COR-L47 (cell line): ENCODE results near the gene VIM.

ENCODE experiments used
- DNase-seq: peaks from one replicate; lab custom pipeline; 2025; lab: John Stamatoyannopoulos, UW

VIM gene

GRCh38 chr10:17209881-17210280, 18.2 kb upstream of the VIM start:
- DNase-seq: no peak

- DNase-seq: no peak
Observed at GRCh38 chr10:17210361-17210760, 17.7 kb upstream of the VIM start.

GRCh38 chr10:17212802-17213221, 15.2 kb upstream of the VIM start:
- DNase-seq: no peak

GRCh38 chr10:17213646-17214349, 14.2 kb upstream of the VIM start:
- no peak for DNase-seq

GRCh38 chr10:17214526-17214925, 13.5 kb upstream of the VIM start:
- DNase-seq: no peak

- DNase-seq: no peak
Observed at GRCh38 chr10:17214971-17215781, 12.9 kb upstream of the VIM start.

- DNase-seq: no peak
Observed at GRCh38 chr10:17215782-17216122, 12.3 kb upstream of the VIM start.

GRCh38 chr10:17216217-17216900, 11.7 kb upstream of the VIM start:
- no peak for DNase-seq

- no peak for DNase-seq
Observed at GRCh38 chr10:17216901-17217395, 11.1 kb upstream of the VIM start.

- DNase-seq: no peak
Observed at GRCh38 chr10:17217631-17218232, 10.3 kb upstream of the VIM start.

GRCh38 chr10:17219024-17219423, 9.0 kb upstream of the VIM start:
- DNase-seq: no peak

GRCh38 chr10:17220652-17221100, 7.4 kb upstream of the VIM start:
- DNase-seq: no peak

- no peak for DNase-seq
Observed at GRCh38 chr10:17222329-17222728, 5.7 kb upstream of the VIM start.

- no peak for DNase-seq
Observed at GRCh38 chr10:17225808-17226207, 2.2 kb upstream of the VIM start.

GRCh38 chr10:17226891-17227303, 1.1 kb upstream of the VIM start:
- DNase-seq: no peak

GRCh38 chr10:17227367-17228090, 512 bp upstream of the VIM start:
- no peak for DNase-seq

GRCh38 chr10:17229016-17229716, 1.1 kb downstream of the VIM start:
- no peak for DNase-seq

GRCh38 chr10:17229717-17229966, 1.6 kb downstream of the VIM start:
- DNase-seq: no peak

GRCh38 chr10:17229967-17230682, 2.1 kb downstream of the VIM start:
- DNase-seq: peak; percentile 6

GRCh38 chr10:17231788-17232187, 3.7 kb downstream of the VIM start:
- DNase-seq: no peak
